Cerebellar nuclear complex (tissue), 1 donor: ENCODE results near the gene RELN.
"Not testable (repeated sequence)": the region's sequence is repeated elsewhere in the genome, so short reads cannot be mapped to it uniquely, and the experiment has no call there.

Experiments used
- DNase-seq, 2 experiments: peaks; one replicate each; lab custom pipeline; 2025; lab: John Stamatoyannopoulos, UW

The RELN gene

DNA sequence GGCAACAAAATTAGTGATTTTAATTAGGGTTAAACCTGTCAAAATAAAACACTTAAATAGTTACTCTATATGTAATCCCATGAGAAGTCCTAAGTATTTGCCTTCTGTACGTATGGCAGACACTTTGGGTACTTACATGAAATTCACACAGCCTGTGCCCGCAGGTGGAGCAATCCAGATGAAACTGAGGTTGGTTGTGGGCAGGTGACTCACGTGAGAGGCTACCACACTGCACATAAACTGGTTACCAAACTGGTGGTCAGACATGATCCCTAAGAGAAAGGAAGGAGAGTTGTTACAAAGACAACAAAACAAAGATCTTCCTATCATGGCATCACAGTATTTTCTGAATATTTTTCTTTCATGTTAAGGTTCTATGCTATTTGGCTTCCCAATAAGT lies 156.1 kb downstream of the RELN start:
- DNase-seq = no peak

DNA sequence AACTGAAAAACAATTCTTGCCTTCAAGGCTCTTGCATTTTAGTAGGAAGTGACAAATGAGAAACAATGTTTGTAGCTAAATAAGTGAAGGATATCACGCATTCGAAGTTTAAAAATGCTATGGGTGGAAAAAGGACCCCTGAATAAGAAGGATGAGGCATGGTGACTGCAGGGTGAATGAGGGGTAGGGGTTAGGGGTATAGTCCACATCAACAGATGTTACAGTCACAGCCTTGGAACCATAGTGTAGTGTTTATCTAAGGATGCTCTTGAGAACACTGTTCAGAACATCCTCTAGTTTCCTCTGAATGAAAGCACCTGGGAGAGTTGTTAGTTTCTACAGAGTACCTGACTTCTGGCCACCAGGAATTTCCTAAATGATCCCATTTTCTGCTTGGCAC lies 157.0 kb downstream of the RELN start:
- no peak for DNase-seq

DNA sequence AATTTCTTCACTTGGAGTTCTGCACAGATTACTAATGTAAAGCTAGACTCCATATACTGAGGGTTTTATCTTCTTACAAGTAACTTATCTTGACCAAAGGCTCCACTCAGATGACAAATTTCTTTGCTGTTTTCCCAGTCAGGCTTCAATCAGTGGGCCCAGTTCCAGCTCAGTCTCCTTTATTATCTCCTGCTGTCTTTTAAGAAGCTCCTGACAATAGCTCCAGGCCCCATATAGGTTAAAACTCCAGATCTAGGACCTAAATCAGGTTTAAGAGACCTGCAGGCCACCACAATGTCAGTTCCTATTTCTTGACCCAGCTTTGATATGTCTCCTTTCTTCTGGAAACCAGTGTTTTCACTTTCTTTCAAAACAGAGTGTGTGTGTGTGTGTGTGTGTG lies 165.2 kb downstream of the RELN start:
- no peak for DNase-seq

DNA sequence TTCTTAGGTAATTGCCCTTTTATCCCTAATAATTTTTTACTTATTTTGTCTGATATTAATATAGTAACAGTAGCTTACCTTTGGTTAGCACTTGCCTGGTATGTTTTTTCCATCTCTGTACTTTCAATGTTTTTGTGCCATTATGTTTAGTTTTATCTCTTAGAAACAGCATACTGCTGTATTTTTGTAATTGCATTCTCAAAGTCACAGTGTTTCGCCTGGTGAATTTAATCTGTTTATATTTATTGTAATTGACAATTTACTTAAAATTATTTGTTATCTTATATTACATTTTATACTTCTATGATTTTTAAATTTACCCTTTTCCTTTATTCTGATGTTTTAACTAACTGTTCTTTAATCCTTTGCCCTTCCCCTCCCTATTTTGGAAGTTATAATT lies 166.4 kb downstream of the RELN start:
- no peak for DNase-seq

DNA sequence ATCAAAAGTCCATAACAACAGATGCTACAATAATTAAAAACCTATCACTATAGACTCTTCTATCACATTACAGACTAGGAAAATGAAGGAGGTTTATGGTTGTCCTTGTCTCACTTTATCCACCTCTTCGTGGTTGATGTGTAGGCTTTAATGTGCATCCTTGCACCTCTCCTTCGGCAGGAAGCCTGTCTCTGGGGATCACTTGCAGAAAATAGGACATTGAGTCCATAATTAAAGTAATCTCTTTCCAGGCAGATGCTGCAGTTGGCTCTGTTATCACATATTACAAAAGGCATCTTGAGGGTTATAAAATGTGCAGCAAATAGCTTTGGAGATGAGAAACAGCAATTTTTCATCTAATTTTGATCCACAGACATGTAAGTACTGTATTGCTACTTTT lies 168.4 kb downstream of the RELN start:
- DNase-seq = no peak

DNA sequence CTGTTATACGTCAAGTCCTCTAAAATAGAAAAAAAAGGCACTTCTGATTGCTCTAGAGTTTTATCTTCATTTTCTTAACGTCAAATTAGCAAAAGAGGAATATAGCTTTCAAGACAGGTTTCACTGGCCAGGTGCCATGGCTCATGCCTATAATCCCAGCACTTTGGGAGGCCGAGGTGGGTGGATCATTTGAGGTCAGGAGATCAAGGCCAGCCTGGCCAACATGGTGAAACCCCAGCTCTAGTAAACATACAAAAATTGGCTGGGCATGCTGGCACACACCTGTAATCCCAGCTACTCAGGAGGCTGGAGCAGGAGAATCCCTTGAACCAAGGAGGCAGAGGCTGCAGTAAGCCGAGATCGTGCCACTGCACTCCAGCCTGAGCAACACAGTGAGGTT lies 173.5 kb downstream of the RELN start:
- not testable (repeated sequence) for DNase-seq

DNA sequence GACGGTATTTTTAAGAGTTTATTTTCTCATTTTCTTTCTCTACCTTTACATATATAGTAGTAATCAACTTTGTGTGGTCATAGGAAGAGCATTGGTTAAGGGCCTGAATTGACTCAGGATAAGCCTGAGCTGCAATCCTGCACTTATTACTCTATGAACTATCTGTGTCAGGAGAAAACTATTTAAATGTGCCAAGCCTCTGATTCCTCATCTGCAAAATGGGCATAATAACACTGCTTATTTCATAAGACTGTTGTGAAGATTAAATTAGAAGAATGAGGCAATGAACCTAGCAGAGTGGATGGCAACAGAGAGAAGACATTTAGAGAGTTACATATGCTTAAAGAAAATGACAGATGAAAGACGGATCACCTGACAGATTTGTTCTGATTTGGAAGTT lies 175.5 kb downstream of the RELN start:
- DNase-seq = no peak

DNA sequence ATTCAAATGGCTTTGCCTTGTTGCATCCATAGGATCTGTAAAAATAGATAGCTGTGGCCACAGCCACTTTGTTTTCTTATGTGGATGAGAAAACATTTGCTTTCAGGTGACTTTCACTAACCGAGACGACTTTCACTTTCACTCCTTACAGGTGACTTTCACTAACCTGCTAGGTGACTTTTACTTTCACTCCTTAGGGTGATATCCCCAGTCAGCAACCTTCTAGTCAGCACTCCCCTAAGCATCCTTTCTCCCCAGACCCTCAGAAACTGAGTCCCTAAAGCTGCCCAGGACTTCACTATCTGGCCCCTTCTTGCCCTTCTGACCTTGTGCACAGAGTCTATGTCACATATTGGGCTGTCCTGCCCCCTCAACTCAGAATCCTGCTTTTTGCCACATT lies 177.5 kb downstream of the RELN start:
- no peak for DNase-seq

DNA sequence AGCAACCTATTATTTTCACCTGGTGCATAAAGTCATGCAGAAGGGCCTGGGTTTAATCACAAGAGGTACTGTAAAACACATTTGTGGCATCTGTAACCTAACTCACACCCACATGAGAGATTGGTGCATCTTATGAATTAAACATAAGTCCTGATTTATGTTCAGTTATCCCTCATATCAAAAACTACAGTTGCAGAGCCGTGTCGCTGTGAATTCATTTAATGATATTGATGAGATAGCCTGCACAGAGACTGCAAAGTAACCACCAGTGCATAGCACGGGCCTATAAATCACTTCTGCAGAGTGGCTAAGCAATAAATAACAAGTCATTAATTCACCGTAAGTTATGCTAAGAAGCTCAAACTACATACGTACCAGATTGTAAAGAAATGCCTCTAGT lies 178.2 kb downstream of the RELN start:
- no peak for DNase-seq

DNA sequence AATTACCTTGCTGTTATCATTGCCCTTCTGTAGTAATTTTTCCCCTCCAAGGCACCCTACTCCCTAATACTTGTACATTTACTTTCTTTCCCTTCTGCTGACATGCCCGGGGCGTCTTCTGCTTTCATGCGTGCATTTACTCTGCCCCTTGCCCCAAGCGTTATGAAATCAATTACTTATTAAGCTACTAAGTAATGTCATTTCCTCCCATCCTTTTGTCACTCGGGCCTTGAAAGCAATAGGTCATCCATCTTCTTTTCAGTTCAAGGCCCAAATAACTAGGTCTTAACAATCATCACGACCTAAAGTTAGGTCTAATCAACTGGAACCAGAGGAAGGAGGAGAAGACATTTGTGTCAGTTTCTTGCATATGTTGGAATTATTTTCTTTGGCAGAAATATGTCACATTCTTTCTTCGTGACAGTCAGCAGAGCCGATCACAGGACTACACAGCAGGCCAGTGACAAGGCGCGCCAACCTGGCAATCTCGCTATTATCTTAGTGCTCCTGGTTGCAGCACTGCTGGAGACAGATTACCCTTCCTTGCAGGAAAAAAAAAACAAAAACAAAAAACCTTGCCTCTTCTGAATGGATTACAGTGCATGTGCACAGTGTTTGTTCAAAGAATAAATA lies 179.2 kb downstream of the RELN start:
- DNase-seq = no peak

DNA sequence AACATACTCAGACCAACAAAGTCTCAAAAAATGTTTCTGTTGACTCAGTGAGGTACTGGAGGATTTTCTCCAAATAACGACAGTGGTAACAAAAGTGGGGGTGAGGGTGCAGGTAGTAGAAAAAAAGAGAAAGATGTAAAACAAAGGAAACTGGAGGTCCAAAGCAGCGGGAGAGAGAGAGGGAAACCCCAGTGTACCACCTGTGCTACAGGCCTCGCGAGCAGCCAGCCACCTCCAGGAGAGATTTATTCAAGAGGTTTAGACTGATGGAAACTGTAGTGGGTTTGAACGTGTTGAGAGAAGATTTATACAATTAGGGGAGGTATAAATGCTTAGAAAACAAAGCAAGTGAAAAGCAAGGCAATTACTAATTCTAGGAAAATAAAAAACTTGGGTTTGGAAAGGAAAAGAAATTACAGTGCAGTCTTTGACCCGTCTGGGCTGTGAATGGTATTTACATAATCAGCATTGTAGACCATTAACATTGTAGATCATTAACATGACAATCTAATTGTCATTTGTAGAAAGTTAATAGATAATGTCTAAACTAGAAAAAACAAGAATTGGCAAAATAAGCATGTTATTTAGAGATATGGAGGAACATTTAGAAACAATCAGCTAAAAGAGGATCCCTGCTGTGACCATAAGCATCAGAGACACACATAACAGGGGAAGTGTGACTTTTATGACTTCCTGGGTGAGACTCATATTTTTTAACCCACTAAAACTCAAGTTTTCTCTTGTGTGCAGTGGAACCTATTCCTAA lies 180.0 kb downstream of the RELN start:
- DNase-seq = no peak

DNA sequence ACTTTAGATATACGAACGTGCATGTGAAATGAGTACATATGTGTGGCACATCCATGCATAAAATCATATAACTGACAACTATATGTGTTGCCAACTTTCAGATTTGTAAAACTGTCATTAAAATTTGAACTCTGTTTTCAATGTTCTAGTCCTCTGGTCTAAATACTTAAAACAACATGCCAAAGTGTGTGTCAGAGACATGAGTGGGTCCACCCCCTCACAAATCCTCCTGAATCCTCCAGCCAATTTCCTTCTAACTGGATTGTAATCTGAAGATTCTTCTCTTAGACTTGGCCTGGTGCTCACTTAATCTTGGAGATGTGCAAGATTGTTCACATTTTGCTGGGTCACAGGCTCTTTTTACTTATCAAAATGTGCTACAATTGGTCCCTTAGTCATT lies 184.1 kb downstream of the RELN start:
- DNase-seq = no peak

DNA sequence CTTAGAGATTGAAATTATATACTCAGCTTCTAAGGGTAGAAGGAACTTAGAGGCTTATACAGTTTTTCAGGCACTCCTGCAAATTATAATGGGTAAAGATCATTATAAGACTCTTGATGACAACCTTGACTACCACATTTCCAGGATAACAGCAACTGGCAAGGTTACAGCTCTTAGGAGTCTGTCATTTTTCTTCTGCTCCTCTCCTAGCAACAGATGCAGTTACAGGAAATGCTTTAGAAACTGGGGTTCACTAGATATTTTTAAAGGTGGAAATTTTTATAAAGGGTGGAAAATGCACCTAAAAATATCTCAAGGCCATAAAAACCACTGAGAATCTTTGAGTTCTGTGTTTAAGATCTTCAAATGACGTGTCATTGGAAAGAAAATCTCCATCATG lies 185.8 kb downstream of the RELN start:
- DNase-seq = no peak

DNA sequence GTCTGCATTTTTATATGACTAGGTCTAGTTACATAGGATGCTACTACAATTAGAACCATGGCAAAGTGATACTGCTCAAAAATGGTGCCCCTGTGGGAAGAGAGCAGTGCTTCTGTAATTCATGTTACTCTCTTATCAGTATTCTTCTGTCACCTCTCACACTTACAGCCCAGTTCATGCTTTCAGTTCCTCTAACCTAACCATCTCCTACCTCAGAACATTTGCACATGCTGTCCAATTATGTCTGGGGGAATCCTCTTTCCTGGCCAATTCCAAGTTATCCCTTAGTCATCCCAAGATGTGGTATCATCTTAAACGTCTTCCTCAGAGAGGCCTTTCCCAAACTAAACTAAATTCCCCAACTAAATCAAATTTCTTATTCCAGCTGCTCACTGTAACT lies 190.2 kb downstream of the RELN start:
- DNase-seq = no peak

DNA sequence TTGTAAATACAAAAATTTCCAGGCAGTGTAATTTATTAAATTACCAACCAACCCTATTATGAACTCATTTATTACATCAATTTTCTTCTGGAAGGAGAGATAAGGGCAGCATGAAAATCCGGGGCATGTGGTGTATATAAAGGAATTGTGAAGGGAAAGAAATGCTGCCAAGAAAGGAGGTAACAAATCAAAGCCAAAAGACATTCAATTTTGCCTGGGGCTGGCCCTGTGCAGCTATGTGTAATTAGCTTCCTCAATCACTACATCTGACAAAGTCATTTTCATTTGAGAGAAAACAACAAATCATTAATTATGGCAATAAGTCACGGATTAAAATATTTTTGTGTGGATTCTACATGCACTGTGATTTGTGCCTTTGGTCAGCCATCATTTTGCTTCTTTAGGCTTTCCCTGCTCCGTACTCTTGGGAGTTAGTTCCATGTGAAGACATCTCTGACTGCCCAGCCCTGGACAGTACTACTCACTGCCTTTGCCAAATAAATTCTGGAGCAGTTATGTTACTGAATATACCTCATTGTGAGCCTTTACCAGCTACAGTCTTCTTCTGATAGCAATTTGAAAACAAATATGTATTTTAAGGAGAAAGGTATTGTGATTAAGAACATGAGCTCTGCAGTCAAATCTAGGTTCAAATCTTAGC lies 191.7 kb downstream of the RELN start:
- DNase-seq = no peak

DNA sequence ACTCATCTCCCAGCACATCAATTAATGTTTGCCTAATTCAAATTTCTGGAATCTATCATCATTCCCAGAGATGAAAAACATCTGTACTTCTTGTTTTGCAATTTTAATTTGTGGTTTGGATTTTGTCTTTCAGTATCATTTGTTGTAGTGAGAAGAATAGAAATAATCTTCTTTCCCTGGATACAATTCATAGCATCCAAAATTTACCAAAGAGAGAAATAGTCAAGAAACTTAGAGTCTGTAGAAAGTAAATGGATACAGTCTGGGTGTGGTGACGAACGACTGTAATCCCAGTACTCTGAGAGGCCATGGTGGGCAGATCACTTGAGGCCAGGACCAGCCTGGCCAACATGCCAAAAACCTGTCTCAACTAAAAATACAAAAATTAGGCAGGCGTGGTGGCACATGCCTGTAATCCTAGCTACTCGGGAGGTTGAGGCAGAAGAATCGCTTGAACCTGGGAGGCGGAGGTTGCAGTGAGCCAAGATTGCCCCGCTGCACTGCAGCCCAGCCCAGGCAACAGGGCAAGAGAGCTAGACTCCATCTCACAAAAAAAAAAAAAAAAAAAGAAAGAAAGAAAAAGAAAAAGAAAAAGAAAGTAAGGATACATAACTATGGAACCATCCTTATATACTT lies 193.0 kb downstream of the RELN start:
- DNase-seq = no peak

DNA sequence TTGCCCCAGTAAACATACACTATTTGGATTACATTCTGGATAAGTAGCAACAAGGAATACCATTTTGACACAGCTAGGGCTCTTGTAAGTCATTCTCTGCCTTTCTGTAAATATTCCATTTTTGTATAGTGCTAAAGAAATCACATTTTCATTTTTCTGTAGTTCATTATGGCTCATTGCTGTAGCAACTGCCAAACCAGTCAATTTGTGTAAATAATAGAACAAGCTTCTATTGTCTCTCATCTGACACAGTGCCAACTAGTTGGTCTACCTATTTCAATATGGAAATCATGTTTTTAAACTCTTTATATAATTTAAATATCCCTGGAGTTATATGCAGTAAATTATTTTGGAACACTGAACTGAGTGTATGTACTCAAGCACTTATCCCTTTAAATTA lies 193.7 kb downstream of the RELN start:
- no peak for DNase-seq

DNA sequence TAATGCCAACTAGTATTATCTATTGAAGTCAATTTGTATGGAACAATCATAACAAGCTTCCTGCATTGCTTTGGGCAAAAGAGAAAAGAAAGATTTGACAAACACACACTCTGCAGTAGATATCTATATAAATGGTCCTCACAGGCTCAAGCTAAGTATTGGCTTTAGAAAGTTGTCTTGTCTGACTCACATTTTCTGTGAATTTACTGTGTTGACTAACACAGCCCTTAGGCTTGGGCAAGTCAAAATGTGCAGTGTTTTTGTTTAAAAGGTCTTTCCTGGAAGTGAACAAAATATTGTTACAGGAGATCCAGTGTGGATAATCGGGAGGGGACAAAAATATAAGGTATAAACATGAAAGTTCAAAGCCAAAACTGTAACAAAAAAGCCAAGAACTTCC lies 194.4 kb downstream of the RELN start:
- no peak for DNase-seq

DNA sequence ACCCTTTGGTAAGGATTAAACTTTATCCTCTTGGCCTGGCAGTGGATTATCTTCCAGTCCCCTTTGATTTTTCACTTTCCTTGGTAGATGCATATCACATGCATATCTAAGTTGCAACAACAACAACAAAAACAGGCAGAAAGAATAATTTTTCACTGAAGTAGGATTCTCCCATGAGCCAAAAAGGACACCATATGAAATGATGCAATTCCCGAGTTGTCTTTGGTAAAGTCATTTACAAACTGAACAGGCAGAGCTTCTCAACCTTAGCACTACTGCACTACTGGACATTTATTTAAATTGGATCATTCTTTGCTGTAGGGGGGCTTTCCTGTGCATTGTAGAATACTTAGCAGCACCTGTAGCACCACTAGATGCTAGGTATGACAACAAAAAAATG lies 195.0 kb downstream of the RELN start:
- DNase-seq = no peak

DNA sequence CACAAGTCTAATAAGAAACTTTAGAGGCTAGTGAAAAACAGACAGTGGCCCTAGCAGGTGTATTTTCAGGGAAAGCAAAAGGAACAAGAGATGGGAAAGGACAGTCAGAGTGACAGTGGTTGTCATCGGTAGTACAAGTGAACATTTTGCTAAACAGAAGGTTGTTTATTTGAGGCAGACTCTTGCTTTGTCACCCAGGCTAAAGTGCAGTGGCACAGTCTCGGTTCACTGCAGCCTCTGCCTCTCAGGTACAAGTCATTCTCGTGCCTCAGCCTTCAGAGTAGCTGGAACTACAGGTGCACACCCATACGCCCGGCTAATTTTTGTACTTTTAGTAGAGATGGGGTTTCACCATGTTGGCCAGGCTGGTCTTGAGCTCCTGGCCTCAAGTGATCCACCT lies 195.8 kb downstream of the RELN start:
- no peak for DNase-seq

DNA sequence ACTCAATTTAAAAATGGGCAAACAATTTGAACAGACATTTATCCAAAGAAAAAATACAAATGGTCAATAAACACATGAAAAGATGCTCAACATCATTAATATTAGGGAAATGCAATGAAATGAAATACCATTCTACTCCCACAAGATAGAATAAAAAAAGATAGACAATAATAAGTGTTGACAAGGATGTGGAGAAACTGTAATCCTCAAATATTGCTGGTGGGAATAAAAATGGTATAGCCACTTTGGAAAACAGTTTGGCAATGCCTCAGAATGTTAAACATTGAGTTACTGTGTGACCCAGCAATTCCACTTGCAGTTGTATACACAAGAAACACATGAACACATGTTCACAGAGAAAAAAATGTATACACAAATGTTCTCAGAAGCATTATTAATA lies 197.6 kb downstream of the RELN start:
- DNase-seq = no peak

DNA sequence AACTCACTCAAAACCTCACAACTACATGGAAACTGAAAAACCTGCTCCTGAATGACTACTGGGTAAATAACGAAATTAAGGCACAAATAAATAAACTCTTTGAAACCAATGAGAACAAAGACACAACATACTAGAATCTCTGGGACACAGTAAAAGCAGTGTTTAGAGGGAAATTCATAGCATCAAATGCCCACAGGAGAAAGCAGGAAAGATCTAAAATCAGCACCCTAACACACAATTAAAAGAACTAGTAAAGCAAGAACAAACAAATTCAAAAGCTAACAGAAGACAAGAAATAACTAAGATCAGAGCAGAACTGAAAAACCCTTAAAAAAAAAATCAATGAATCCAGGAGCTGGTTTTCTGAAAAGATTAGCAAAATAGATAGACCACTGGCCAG lies 202.4 kb downstream of the RELN start:
- not testable (repeated sequence) for DNase-seq
